ENCODE results near the gene OR6N1.

DNA sequence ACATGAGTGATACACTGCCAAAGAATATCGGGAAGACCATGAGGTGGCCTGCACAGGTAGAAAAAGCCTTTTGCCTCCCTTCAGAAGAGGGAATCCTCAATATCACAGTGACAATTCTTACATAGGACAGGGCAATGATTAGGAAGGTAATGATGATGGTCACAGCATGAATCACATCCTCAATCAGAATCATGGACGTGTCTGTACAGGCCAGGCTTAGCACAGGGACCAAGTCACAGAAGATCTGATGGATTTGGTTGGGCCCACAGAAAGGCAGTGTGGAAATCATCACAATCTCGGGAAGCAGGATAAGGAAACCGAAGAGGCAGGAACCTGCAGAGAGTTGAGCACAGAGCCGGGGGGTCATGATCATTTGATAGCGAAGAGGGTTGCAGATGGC, 54.7 kb downstream of the OR6N1 start:
- TF ChIP-seq CTCF (conservative IDR thresholded peaks at IDR 0.05; ENCODE audit: low read length) (no peak), EZH2phosphoT487 (IDR thresholded peaks at IDR 0.05; ENCODE audit: borderline replicate concordance) (no peak)

All from Loucy (cell line).